GM18499 (cell line): ENCODE measurements around the gene MALRD1.

Source experiments
- ATAC-seq: cut with Tn5 transposase; IDR thresholded peaks from one replicate; pipeline ENCODE4 v1.9.1; 2021; ENCODE audit warnings: moderate number of reproducible peaks; ENCODE audit not compliant: insufficient read depth, unreplicated experiment

Gene MALRD1

GRCh38 chr10:19556666-19557065 lies 508.1 kb downstream of the MALRD1 start:
- no peak for ATAC-seq

GRCh38 chr10:19561181-19561580 lies 512.6 kb downstream of the MALRD1 start:
- no peak for ATAC-seq

GRCh38 chr10:19563388-19564141 lies 515.0 kb downstream of the MALRD1 start:
- ATAC-seq: no peak

GRCh38 chr10:19570120-19570519 lies 521.5 kb downstream of the MALRD1 start:
- no peak for ATAC-seq

- ATAC-seq: no peak
These were observed 522.4 kb downstream of the MALRD1 start for GRCh38 chr10:19570991-19571390.

GRCh38 chr10:19572056-19572455 lies 523.5 kb downstream of the MALRD1 start:
- ATAC-seq: no peak

GRCh38 chr10:19576576-19576975 lies 528.0 kb downstream of the MALRD1 start:
- ATAC-seq: no peak

- ATAC-seq: no peak
These were observed 528.8 kb downstream of the MALRD1 start for GRCh38 chr10:19577381-19577780.

- no peak for ATAC-seq
These were observed 529.2 kb downstream of the MALRD1 start for GRCh38 chr10:19577807-19578206.

- ATAC-seq: no peak
These were observed 530.0 kb downstream of the MALRD1 start for GRCh38 chr10:19578571-19578970.

GRCh38 chr10:19579761-19580545 lies 531.4 kb downstream of the MALRD1 start:
- ATAC-seq: no peak

GRCh38 chr10:19580691-19581090 lies 532.1 kb downstream of the MALRD1 start:
- ATAC-seq: no peak

- no peak for ATAC-seq
These were observed 540.0 kb downstream of the MALRD1 start for GRCh38 chr10:19588608-19589007.

- ATAC-seq: no peak
These were observed 543.7 kb downstream of the MALRD1 start for GRCh38 chr10:19592276-19592675.

GRCh38 chr10:19595212-19595845 lies 546.7 kb downstream of the MALRD1 start:
- no peak for ATAC-seq

- ATAC-seq: no peak
These were observed 557.2 kb downstream of the MALRD1 start for GRCh38 chr10:19605806-19606205.

GRCh38 chr10:19606968-19607367 lies 558.4 kb downstream of the MALRD1 start:
- ATAC-seq: no peak

- ATAC-seq: no peak
These were observed 563.2 kb downstream of the MALRD1 start for GRCh38 chr10:19611775-19612174.

- ATAC-seq: no peak
These were observed 568.4 kb downstream of the MALRD1 start for GRCh38 chr10:19616966-19617365.

- no peak for ATAC-seq
These were observed 572.2 kb downstream of the MALRD1 start for GRCh38 chr10:19620811-19621210.

- ATAC-seq: no peak
These were observed 574.7 kb downstream of the MALRD1 start for GRCh38 chr10:19623321-19623720.
